B cell (primary cell): ENCODE results near the gene SFSWAP.

ENCODE experiments used
- EZH2 ChIP-seq: IDR thresholded peaks from 2 replicates; pipeline ENCODE4 v1.6.1; 2012; ENCODE audit warnings: borderline replicate concordance, low read depth, mild to moderate bottlenecking, moderate library complexity, low read length; ENCODE audit not compliant: insufficient read depth, poor library complexity, severe bottlenecking
- TF ChIP-seq, protein P1 (sequence below): fragments of 200-600 bp; IDR thresholded peaks from one replicate; pipeline ENCODE4 v1.8.0; 2022; ENCODE audit warnings: antibody characterized with exemption, mild to moderate bottlenecking

DNA sequence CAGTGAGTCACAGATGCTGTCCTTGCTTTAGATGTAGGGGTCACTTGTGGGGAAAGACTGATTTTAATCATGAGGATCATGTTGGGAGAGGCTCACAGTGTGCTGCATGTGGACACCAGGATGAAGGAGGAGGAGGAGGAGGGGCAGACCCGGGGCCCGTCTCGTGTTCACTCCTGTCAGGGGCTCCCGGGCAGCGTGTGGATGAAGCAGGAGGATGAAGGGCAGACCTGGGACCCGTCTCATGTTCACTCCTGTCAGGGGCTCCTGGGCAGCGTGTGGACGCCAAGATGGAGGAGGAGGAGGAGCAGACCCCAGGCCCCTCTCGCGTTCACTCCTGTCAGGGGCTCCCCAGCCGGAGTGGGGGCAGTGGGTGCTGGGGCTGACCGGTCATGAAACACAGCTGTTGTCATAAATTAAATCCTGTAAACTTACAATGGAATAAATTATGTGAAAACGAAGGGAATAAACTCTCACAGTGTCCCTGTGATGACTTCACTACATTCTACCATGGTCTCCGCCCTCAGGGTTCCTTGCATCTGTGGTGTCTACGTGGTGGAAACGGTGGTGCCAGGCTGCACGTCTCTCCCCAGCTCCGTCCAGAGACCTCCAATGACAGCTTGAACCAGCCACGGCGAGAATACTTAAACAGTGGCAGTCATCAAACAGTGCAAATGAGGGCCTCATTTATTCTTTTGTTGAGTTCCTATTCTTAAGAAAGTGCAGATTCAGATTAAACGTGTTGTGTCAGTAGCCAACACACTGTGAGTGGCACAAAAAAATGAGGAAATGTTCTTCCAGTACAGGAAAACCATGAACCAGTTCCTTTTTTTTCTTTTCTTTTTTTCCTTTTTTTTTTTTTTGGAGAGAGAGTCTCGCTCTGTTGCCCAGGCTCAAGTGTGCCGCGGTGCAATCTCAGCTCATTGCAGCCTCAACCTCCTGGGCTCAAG lies 37.7 kb upstream of the SFSWAP start:
- TF ChIP-seq, protein P1, sequence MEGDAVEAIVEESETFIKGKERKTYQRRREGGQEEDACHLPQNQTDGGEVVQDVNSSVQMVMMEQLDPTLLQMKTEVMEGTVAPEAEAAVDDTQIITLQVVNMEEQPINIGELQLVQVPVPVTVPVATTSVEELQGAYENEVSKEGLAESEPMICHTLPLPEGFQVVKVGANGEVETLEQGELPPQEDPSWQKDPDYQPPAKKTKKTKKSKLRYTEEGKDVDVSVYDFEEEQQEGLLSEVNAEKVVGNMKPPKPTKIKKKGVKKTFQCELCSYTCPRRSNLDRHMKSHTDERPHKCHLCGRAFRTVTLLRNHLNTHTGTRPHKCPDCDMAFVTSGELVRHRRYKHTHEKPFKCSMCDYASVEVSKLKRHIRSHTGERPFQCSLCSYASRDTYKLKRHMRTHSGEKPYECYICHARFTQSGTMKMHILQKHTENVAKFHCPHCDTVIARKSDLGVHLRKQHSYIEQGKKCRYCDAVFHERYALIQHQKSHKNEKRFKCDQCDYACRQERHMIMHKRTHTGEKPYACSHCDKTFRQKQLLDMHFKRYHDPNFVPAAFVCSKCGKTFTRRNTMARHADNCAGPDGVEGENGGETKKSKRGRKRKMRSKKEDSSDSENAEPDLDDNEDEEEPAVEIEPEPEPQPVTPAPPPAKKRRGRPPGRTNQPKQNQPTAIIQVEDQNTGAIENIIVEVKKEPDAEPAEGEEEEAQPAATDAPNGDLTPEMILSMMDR: no peak
- TF ChIP-seq EZH2: no peak
